ENCODE measurements around the gene UQCC2.

The UQCC2 gene

GRCh38 chr6:33688006-33688405 is 23.5 kb downstream of the UQCC2 start:
- DNase-seq = no peak

GRCh38 chr6:33686981-33687975 is 24.2 kb downstream of the UQCC2 start:
- no peak for DNase-seq

GRCh38 chr6:33686225-33686924 is 25.1 kb downstream of the UQCC2 start:
- no peak for DNase-seq

GRCh38 chr6:33685411-33686224 is 25.9 kb downstream of the UQCC2 start:
- no peak for DNase-seq

GRCh38 chr6:33684983-33685382 is 26.5 kb downstream of the UQCC2 start:
- no peak for DNase-seq

GRCh38 chr6:33684428-33684896 is 27.0 kb downstream of the UQCC2 start:
- DNase-seq = no peak

GRCh38 chr6:33683576-33684427 is 27.7 kb downstream of the UQCC2 start:
- DNase-seq = no peak

GRCh38 chr6:33683051-33683571 is 28.4 kb downstream of the UQCC2 start:
- DNase-seq = no peak

- DNase-seq = no peak
These were observed 29.2 kb downstream of the UQCC2 start for GRCh38 chr6:33682341-33682740.

- no peak for DNase-seq
These were observed 31.7 kb downstream of the UQCC2 start for GRCh38 chr6:33679761-33680160.

GRCh38 chr6:33678932-33679490 is 32.5 kb downstream of the UQCC2 start:
- no peak for DNase-seq

- DNase-seq = no peak
These were observed 33.1 kb downstream of the UQCC2 start for GRCh38 chr6:33678233-33678931.

GRCh38 chr6:33677689-33678088 is 33.8 kb downstream of the UQCC2 start:
- DNase-seq = no peak

GRCh38 chr6:33677143-33677660 is 34.3 kb downstream of the UQCC2 start:
- no peak for DNase-seq

GRCh38 chr6:33676416-33677142 is 34.9 kb downstream of the UQCC2 start:
- DNase-seq = no peak

- DNase-seq = no peak
These were observed 35.5 kb downstream of the UQCC2 start for GRCh38 chr6:33675968-33676367.

- DNase-seq = no peak
These were observed 37.6 kb downstream of the UQCC2 start for GRCh38 chr6:33673851-33674250.

- DNase-seq = no peak
These were observed 38.7 kb downstream of the UQCC2 start for GRCh38 chr6:33672808-33673207.

- DNase-seq = no peak
These were observed 39.8 kb downstream of the UQCC2 start for GRCh38 chr6:33671744-33672072.
